ENCODE results near the gene SLC9C1. TPM values are rescaled to one million over a fixed set of nuclear protein-coding genes. Genes with fewer than 3 reads are reported as not detected.

The SLC9C1 gene
- total RNA-seq, 6 experiments from 2014 or later, result not detected

DNA sequence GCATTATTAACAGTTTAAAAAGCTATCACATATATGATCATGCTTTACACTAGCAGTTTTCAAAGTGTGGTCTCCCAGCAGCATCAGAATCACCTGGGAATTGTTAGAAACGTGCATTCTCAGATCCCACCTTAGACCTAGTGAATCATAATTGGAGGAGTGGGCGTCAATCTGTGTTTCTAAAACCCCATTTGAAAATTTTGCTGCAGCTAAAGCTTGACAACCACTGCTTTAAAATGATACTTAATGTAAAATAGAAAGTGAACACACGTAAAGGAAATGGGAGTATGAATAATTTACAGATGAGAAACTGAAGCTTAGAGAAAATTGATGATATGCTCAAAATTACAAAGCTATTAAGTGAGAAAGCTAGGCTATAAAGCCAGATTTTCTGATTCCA is 62.3 kb downstream of the SLC9C1 start:
- no peak for DNase-seq
- peaks cover 2% of the 10 kb centered on the region for H3K27me3 Mint-ChIP-seq (ENCODE audit: insufficient read depth)
- H3K36me3 Mint-ChIP-seq (ENCODE audit: low read depth), result no peaks in the 10 kb centered on the region
- H3K27ac Mint-ChIP-seq, result no peak overlapping the region
- TF ChIP-seq, protein P1, sequence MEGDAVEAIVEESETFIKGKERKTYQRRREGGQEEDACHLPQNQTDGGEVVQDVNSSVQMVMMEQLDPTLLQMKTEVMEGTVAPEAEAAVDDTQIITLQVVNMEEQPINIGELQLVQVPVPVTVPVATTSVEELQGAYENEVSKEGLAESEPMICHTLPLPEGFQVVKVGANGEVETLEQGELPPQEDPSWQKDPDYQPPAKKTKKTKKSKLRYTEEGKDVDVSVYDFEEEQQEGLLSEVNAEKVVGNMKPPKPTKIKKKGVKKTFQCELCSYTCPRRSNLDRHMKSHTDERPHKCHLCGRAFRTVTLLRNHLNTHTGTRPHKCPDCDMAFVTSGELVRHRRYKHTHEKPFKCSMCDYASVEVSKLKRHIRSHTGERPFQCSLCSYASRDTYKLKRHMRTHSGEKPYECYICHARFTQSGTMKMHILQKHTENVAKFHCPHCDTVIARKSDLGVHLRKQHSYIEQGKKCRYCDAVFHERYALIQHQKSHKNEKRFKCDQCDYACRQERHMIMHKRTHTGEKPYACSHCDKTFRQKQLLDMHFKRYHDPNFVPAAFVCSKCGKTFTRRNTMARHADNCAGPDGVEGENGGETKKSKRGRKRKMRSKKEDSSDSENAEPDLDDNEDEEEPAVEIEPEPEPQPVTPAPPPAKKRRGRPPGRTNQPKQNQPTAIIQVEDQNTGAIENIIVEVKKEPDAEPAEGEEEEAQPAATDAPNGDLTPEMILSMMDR (IDR thresholded peaks at IDR 0.05), result no peak
- no peaks in the 10 kb centered on the region for H3K4me1 Mint-ChIP-seq (ENCODE audit: low read depth)
- no peak overlapping the region for H3K4me3 Mint-ChIP-seq
- H3K9me3 Mint-ChIP-seq, result no peaks in the 10 kb centered on the region

DNA sequence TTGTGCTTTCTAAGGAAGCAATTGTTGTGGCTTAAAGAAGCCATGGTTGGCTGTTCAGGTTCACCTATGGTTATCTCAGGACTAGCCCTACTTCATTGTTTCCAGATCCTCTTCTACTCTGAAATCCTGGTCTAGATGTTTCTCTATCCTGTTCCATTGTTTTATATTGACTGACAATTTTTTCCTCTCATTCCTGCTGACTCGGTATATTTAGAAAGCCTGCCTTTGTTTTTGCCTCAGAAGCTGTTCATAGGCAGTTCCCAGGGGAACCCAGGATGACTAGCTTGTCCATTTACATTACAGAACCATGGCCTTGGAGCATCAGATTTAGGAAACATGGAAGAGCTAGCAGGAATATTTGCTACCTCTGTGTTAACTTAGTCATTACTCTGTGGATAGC is 64.0 kb downstream of the SLC9C1 start:
- TF ChIP-seq, protein P1 (IDR thresholded peaks at IDR 0.05), result no peak
- peaks cover 2% of the 10 kb centered on the region; the same call in 1 of the 2 replicates for H3K27me3 Mint-ChIP-seq (ENCODE audit: insufficient read depth)
- no peaks in the 10 kb centered on the region for H3K4me1 Mint-ChIP-seq (ENCODE audit: low read depth)
- H3K27ac Mint-ChIP-seq, result no peak overlapping the region
- DNase-seq, result no peak
- peaks cover 10% of the 10 kb centered on the region for H3K9me3 Mint-ChIP-seq
- peaks cover 9% of the 10 kb centered on the region; the same call in 1 of the 2 replicates for H3K36me3 Mint-ChIP-seq (ENCODE audit: low read depth)
- no peak overlapping the region for H3K4me3 Mint-ChIP-seq

DNA sequence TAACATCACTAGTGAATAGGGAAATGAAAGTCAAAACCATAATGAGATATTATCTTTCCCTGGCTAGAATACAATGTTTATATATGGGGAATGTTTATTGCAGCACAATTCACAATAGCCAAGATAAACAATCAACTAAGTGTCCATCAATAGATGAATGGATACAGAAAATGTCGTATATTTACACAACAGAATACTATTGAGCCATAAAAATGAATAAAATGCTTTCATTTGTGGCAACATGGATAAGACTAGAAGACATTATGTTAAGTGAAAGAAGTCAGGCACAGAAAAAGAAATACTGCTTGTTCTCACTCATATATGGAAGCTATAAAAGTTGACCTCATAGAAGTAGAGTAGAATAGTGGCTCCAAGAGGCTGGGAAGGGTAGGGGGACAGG is 65.2 kb downstream of the SLC9C1 start:
- H3K9me3 Mint-ChIP-seq, result peaks cover 18% of the 10 kb centered on the region
- no peak overlapping the region for H3K4me3 Mint-ChIP-seq
- no peaks in the 10 kb centered on the region for H3K4me1 Mint-ChIP-seq (ENCODE audit: low read depth)
- peaks cover 2% of the 10 kb centered on the region; the same call in 1 of the 2 replicates for H3K27me3 Mint-ChIP-seq (ENCODE audit: insufficient read depth)
- no peak for DNase-seq
- H3K36me3 Mint-ChIP-seq (ENCODE audit: low read depth), result peaks cover 9% of the 10 kb centered on the region; the same call in 1 of the 2 replicates
- H3K27ac Mint-ChIP-seq, result no peak overlapping the region
- TF ChIP-seq, protein P1 (IDR thresholded peaks at IDR 0.05), result no peak

DNA sequence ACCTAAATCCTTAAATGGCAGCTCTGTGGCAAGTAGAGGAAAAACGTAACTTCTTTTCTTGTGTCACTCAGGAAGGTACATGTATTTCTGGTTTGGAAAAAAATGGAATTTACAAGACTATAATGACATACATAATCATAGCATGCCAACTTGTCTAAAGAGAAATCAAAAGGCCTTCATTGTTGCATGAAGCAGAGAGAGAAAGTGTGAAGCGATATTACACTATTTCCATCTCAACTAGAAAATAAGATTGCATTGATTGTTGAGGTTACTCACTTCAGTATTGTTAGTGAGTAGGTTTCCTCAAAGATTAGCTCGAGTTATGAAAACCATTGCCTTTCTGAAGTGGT is 93.7 kb downstream of the SLC9C1 start:
- H3K4me1 Mint-ChIP-seq (ENCODE audit: low read depth), result peaks cover 20% of the 10 kb centered on the region
- H3K9me3 Mint-ChIP-seq, result no peaks in the 10 kb centered on the region
- DNase-seq, result no peak
- H3K36me3 Mint-ChIP-seq (ENCODE audit: low read depth), result no peaks in the 10 kb centered on the region
- H3K4me3 Mint-ChIP-seq, result no peak overlapping the region
- H3K27ac Mint-ChIP-seq, result no peak overlapping the region
- TF ChIP-seq, protein P1 (IDR thresholded peaks at IDR 0.05), result no peak
- H3K27me3 Mint-ChIP-seq (ENCODE audit: insufficient read depth), result no peaks in the 10 kb centered on the region

DNA sequence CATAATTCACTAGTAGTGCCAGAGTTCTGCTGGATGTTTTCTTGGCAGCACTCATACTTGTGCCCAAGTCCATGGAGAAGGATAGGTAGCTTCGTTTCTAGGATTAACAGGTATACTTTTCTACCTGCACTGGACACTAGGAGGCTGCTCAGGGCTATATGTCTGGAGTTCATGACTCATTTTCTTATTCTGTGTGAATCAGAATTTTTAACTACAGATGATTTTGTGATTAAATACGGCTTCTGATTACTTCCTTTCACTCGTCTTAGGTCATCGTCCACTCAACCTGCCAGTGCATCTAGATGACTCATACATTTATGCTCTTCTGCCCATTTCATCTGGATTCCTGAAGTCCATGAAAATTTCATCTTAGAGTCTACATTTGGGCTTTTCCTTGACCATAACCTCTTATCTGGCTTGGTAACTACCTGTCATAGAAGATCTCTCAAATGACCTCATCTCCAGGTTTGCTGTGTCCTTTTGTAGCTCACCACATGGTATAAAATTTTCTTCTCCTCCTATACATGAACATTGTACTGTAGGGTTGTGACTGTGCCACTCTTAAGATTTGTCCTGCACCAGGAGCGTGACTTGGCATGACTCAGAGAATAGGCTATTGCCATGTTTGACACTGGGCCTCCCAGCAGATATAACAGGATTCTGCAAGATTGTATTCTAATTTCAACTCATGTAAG is 94.2 kb downstream of the SLC9C1 start:
- Mint-ChIP-seq H3K4me1 (ENCODE audit: low read depth) (peaks cover 20% of the 10 kb centered on the region), H3K9me3 (no peaks in the 10 kb centered on the region), H3K27ac (no peak overlapping the region), H3K4me3 (no peak overlapping the region), H3K36me3 (ENCODE audit: low read depth) (no peaks in the 10 kb centered on the region), H3K27me3 (ENCODE audit: insufficient read depth) (no peaks in the 10 kb centered on the region)
- DNase-seq, result peak; percentile 68
- TF ChIP-seq, protein P1 (IDR thresholded peaks at IDR 0.05), result peak; percentile 48

Data from HFFc6 (cell line).